GM12872 (cell line): Measurements from ENCODE around the gene SNAI1.

Source experiments
- TF ChIP-seq, protein P1 (sequence below): IDR thresholded peaks from 3 replicates; pipeline ENCODE4 v1.5.1; 2011; ENCODE audit warnings: low read depth, mild to moderate bottlenecking, low read length, moderate library complexity; ENCODE audit not compliant: insufficient read depth

The SNAI1 gene

GRCh38 chr20:49981218-49982071 is 1.3 kb upstream of the SNAI1 start:
- TF ChIP-seq, protein P1, sequence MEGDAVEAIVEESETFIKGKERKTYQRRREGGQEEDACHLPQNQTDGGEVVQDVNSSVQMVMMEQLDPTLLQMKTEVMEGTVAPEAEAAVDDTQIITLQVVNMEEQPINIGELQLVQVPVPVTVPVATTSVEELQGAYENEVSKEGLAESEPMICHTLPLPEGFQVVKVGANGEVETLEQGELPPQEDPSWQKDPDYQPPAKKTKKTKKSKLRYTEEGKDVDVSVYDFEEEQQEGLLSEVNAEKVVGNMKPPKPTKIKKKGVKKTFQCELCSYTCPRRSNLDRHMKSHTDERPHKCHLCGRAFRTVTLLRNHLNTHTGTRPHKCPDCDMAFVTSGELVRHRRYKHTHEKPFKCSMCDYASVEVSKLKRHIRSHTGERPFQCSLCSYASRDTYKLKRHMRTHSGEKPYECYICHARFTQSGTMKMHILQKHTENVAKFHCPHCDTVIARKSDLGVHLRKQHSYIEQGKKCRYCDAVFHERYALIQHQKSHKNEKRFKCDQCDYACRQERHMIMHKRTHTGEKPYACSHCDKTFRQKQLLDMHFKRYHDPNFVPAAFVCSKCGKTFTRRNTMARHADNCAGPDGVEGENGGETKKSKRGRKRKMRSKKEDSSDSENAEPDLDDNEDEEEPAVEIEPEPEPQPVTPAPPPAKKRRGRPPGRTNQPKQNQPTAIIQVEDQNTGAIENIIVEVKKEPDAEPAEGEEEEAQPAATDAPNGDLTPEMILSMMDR, result no peak

DNA sequence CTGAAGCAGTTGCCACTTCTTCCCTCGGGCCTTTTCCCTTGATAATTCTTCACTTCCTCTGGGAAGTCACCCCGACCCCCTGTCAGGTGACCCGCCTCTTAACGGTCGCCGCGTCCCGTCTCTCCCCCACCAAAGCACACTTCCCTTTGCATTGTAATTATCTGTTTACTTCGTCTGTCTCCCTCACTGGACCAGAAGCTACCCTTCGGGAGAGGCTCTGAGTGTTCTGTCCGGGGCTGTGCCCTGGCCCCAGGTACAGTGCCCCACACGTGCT is 771 bp upstream of the SNAI1 start:
- TF ChIP-seq, protein P1, result no peak

GRCh38 chr20:49983123-49983847 is 505 bp downstream of the SNAI1 start:
- TF ChIP-seq, protein P1, result no peak

- TF ChIP-seq, protein P1, result no peak
Measured at GRCh38 chr20:49983848-49984408, 1.1 kb downstream of the SNAI1 start.

DNA sequence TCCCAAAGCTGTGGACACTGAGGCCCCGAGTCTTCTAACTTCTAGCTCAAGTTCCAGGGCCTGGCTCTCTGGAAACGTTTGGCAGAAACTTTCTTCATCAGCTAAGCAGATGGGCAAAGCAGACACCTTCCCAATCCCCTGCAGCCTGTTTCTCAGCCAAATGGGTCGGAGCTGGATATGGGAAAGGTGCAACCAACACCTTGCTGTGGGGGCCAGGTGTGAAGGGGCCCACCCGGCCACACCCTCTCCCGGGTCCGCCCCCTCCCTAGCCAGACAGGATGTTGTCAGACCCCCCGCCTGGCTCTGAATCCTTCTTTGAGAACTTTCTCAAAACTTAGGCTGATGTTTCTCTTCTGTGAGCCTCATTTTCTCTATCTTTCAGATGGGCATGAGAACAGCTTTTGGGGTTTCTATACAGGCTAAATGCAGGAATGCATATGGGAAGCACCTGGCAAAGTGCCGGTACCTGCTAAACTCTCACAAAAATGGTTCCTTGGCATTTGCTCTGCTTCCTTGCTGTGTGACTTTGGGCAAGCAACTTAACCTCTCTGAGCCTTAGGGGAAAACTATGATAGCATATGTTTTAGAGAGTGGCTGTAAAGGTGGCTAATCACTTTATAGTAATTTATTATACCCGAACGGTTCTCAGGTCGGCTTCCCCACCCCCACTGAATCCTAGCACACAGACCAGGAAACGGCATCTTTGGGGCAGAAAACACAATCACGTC is 1.8 kb downstream of the SNAI1 start:
- TF ChIP-seq, protein P1, result no peak

DNA sequence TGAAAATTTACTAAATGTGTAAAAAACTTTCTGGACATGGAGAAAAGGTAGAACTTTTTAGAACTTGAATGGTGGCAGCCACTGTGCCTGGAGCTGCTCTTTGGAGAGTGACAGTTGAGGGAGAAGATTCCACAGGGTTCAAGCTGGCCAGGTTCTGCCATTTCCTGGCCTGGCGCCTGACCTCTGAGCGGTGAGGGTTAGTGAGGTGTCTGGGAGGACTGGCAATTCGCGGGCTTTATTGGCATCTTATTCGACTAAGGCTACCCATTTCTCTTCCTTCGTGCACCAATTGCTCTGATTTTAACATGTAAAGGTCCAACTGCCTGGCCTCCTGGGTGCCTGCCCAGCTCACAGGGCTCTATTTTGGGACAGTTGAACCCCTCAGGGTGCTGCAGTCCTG is 2.4 kb downstream of the SNAI1 start:
- TF ChIP-seq, protein P1, result no peak

- TF ChIP-seq, protein P1, result no peak
Measured at GRCh38 chr20:49985617-49986016, 2.8 kb downstream of the SNAI1 start.
